ENCODE data around the gene MEG3.

MEG3 gene

GRCh38 chr14:100828031-100828769 lies 2.3 kb downstream of the MEG3 start:
- in situ Hi-C loops (cut with MboI; ENCODE audit: low sequenced_read_pairs): no loop called here

- in situ Hi-C loops (cut with MboI; ENCODE audit: low sequenced_read_pairs): no loop called here
Observed at GRCh38 chr14:100830681-100831080, 4.8 kb downstream of the MEG3 start.

GRCh38 chr14:100832311-100832960 lies 6.5 kb downstream of the MEG3 start:
- in situ Hi-C loops (cut with MboI; ENCODE audit: low sequenced_read_pairs): no loop called here

GRCh38 chr14:100834082-100834793 lies 8.3 kb downstream of the MEG3 start:
- in situ Hi-C loops (cut with MboI; ENCODE audit: low sequenced_read_pairs): no loop called here

GRCh38 chr14:100834794-100835547 lies 9.1 kb downstream of the MEG3 start:
- in situ Hi-C loops (cut with MboI; ENCODE audit: low sequenced_read_pairs): no loop called here

GRCh38 chr14:100835548-100836310 lies 9.8 kb downstream of the MEG3 start:
- in situ Hi-C loops (cut with MboI; ENCODE audit: low sequenced_read_pairs): no loop called here

GRCh38 chr14:100836311-100836805 lies 10.4 kb downstream of the MEG3 start:
- in situ Hi-C loops (cut with MboI; ENCODE audit: low sequenced_read_pairs): no loop called here

GRCh38 chr14:100836941-100837804 lies 11.3 kb downstream of the MEG3 start:
- in situ Hi-C loops (cut with MboI; ENCODE audit: low sequenced_read_pairs): no loop called here

- in situ Hi-C loops (cut with MboI; ENCODE audit: low sequenced_read_pairs): no loop called here
Observed at GRCh38 chr14:100837805-100838350, 12.0 kb downstream of the MEG3 start.

- in situ Hi-C loops (cut with MboI; ENCODE audit: low sequenced_read_pairs): no loop called here
Observed at GRCh38 chr14:100838493-100839314, 12.8 kb downstream of the MEG3 start.

- in situ Hi-C loops (cut with MboI; ENCODE audit: low sequenced_read_pairs): no loop called here
Observed at GRCh38 chr14:100839315-100839585, 13.3 kb downstream of the MEG3 start.

- in situ Hi-C loops (cut with MboI; ENCODE audit: low sequenced_read_pairs): no loop called here
Observed at GRCh38 chr14:100839681-100840111, 13.8 kb downstream of the MEG3 start.

- in situ Hi-C loops (cut with MboI; ENCODE audit: low sequenced_read_pairs): no loop called here
Observed at GRCh38 chr14:100840286-100841065, 14.6 kb downstream of the MEG3 start.

- in situ Hi-C loops (cut with MboI; ENCODE audit: low sequenced_read_pairs): no loop called here
Observed at GRCh38 chr14:100841066-100841760, 15.3 kb downstream of the MEG3 start.

- in situ Hi-C loops (cut with MboI; ENCODE audit: low sequenced_read_pairs): no loop called here
Observed at GRCh38 chr14:100841761-100842403, 16.0 kb downstream of the MEG3 start.

GRCh38 chr14:100842799-100843198 lies 16.9 kb downstream of the MEG3 start:
- in situ Hi-C loops (cut with MboI; ENCODE audit: low sequenced_read_pairs): no loop called here

GRCh38 chr14:100844082-100844408 lies 18.1 kb downstream of the MEG3 start:
- in situ Hi-C loops (cut with MboI; ENCODE audit: low sequenced_read_pairs): no loop called here

Data from hTERT RPE-1 (cell line).